Measurements from ENCODE around the gene NUDT9.
"Not testable (repeated sequence)": the region's sequence is repeated elsewhere in the genome, so short reads cannot be mapped to it uniquely, and the experiment has no call there.

NUDT9 gene

GRCh38 chr4:87387237-87387636 is 35.1 kb upstream of the NUDT9 start:
- TF ChIP-seq, protein P1, sequence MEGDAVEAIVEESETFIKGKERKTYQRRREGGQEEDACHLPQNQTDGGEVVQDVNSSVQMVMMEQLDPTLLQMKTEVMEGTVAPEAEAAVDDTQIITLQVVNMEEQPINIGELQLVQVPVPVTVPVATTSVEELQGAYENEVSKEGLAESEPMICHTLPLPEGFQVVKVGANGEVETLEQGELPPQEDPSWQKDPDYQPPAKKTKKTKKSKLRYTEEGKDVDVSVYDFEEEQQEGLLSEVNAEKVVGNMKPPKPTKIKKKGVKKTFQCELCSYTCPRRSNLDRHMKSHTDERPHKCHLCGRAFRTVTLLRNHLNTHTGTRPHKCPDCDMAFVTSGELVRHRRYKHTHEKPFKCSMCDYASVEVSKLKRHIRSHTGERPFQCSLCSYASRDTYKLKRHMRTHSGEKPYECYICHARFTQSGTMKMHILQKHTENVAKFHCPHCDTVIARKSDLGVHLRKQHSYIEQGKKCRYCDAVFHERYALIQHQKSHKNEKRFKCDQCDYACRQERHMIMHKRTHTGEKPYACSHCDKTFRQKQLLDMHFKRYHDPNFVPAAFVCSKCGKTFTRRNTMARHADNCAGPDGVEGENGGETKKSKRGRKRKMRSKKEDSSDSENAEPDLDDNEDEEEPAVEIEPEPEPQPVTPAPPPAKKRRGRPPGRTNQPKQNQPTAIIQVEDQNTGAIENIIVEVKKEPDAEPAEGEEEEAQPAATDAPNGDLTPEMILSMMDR (conservative IDR thresholded peaks at IDR 0.05; ENCODE audit: control insufficient read depth, insufficient read depth, low read depth, low read length): no peak

DNA sequence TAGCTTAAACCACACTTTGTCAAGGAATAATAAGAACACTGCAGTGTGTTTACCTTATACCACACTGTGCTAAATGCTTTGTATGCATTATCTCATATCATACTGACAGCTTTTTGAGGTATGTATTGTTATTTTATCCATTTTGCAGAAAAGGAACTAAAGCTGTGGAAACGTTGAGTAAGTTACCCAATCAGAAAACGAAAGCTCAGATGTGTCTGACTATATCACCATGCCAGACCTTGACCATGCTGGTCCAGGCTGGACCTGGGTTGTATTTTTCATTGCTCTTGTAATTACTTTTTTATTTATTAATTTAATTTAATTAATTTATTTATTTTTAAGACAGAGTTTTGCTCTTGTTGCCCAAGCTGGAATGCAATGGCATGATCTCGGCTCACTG is 33.5 kb upstream of the NUDT9 start:
- TF ChIP-seq, protein P1 (conservative IDR thresholded peaks at IDR 0.05; ENCODE audit: control insufficient read depth, insufficient read depth, low read depth, low read length): no peak
- no peak overlapping the region for H3K4me3 ChIP-seq (ENCODE audit: control insufficient read depth, low read depth, low read length)
- no peak for DNase-seq (ENCODE audit: low read depth)

More at GRCh38 chr4:87387237-87387636, 35.1 kb upstream of the NUDT9 start:
- DNase-seq (ENCODE audit: low read depth): no peak
- H3K4me3 ChIP-seq (ENCODE audit: control insufficient read depth, low read depth, low read length): no peak overlapping the region

DNA sequence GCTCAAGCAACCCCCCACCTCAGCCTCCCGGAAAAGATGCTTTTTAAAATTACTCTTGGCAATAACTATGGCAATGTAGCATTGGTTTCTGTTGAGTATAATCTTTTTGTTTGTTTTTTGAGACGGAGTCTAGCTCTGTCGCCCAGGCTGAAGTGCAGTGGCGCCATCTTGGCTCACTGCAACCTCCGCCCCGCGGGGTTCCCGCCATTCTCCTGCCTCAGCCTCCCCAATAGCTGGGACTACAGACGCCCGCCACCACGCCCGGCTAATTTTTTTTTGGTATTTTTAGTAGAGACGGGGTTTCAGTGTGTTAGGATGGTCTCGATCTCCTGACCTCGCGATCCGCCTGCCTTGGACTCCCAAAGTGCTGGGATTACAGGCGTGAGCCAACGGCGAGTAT is 32.3 kb upstream of the NUDT9 start:
- H3K4me3 ChIP-seq (ENCODE audit: control insufficient read depth, low read depth, low read length): peak overlapping the region; percentile 63
- not testable (repeated sequence) for DNase-seq (ENCODE audit: low read depth)

DNA sequence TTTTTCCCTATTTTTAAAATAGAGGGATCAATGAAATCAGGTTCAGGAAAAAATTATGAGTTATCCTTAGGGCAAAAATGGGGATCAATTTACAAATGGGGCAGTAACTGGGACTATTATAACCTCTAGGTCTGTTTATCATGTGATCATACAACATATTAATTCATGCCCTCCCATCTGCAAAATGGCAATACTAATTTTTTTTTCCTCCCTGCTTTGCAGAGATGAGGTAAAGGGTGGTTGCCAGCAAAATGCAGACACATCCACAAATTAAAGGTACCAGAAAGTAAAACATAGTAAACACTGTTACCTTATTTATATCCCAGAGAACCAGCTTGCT is 31.9 kb upstream of the NUDT9 start:
- peak overlapping the region; percentile 63 for H3K4me3 ChIP-seq (ENCODE audit: control insufficient read depth, low read depth, low read length)
- TF ChIP-seq, protein P1 (conservative IDR thresholded peaks at IDR 0.05; ENCODE audit: control insufficient read depth, insufficient read depth, low read depth, low read length): no peak
- DNase-seq (ENCODE audit: low read depth): no peak

DNA sequence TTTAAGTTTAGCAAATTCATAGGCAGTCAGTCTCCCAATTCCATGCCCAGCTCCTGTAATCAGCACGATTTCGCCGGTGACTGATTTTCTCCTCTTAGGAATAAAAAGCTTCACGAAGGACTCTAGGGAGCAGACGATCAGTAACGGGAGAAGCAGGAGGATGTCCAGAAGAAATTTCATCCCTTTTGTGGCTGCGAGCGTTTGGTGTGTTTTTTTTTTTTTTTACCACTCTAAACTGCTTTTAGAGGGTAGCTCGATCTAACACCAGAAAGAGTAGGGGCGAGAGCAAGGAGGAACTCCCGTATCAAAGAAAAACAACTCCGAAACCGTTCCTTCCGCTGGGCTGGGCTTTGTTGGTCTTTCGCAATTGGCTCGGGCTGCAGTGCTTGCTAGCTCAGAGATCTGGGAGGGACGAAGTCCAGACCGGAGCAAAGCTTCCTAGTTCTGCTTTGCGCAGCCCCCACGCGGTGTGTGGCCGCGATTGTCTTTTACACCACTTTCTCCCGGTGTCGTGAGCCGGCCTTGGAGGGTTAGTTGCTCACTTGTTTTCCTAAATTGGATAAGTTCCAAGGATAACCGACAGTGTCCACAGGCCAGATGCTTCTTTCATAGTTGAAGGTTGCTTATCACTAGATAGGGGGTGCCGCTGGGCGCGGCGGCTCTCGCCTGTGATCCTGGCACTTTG is 31.3 kb upstream of the NUDT9 start, which contains the start of gene HSD17B11:
Gene HSD17B11 (minus strand): TSS at position 298 of the 685 bp plus-strand sequence. CDS start 118 bp downstream, at position 180.
- DNase-seq (ENCODE audit: low read depth): peak; percentile 96
- TF ChIP-seq, protein P1 (conservative IDR thresholded peaks at IDR 0.05; ENCODE audit: control insufficient read depth, insufficient read depth, low read depth, low read length): peak; percentile 23
- peak within 1 kb of the TSS; percentile 63 for H3K4me3 ChIP-seq (ENCODE audit: control insufficient read depth, low read depth, low read length)

DNA sequence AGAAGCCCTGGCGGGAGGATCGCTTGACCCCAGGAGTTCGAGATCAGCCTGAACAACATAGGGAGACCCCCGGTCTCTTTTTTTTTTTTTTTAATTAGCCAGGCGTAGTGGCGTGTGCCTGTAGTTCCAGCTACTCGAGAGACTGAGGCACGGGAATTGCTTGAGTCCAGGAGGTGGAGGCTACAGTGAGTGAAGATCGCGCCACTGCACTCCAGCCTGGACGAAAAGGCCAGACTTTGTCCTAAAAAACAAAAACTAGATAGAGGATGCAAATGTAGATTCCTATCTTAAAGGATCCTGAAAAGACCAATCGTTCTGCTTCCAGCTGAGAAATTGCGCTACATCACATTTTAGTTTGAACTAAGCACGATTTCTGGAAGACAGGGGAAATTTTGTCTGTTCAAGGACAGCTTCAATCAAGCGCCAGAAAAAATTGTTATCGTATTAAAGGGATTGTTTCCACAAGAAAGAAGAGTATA is 30.8 kb upstream of the NUDT9 start:
- peak overlapping the region; percentile 63 for H3K4me3 ChIP-seq (ENCODE audit: control insufficient read depth, low read depth, low read length)
- DNase-seq (ENCODE audit: low read depth): no peak
- TF ChIP-seq, protein P1 (conservative IDR thresholded peaks at IDR 0.05; ENCODE audit: control insufficient read depth, insufficient read depth, low read depth, low read length): no peak

- DNase-seq (ENCODE audit: low read depth): no peak
- TF ChIP-seq, protein P1 (conservative IDR thresholded peaks at IDR 0.05; ENCODE audit: control insufficient read depth, insufficient read depth, low read depth, low read length): no peak
- H3K4me3 ChIP-seq (ENCODE audit: control insufficient read depth, low read depth, low read length): no peak overlapping the region
Observed at GRCh38 chr4:87392183-87392582, 30.2 kb upstream of the NUDT9 start.

GRCh38 chr4:87395073-87395472 is 27.3 kb upstream of the NUDT9 start:
- DNase-seq (ENCODE audit: low read depth); H3K4me3 ChIP-seq (ENCODE audit: control insufficient read depth, low read depth, low read length): not testable (repeated sequence)

DNA sequence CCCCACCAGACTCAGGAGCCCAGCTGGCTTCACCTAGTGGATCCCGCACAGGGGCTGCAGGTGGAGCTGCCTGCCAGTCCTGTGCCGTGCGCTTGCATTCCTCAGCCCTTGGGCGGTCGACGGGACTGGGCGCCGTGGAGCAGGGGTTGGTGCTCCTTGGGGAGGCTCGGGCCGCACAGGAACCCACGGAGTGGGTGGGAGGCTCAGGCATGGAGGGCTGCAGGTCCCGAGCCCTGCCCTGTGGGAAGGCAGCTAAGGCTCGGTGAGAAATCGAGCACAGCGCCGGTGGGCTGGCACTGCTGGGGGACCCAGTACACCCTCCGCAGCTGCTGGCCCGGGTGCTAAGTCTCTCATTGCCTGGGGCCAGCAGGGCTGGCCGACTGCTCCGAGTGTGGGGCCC is 26.5 kb upstream of the NUDT9 start:
- not testable (repeated sequence) for H3K4me3 ChIP-seq (ENCODE audit: control insufficient read depth, low read depth, low read length); DNase-seq (ENCODE audit: low read depth)

Data from fibroblast of mammary gland (primary cell).